Uterus (tissue), 2 donors: ENCODE measurements around the gene POLA2.

ENCODE experiments used
- CTCF ChIP-seq, 4 experiments: fragments of 200-600 bp in 2 of 4; fragments of 450-650 bp in 2 of 4; sonication (generic) in 2 of 4; IDR thresholded peaks; one replicate each; pipeline ENCODE4 v1.5.1; 2016 to 2019; ENCODE audit warnings: antibody characterized with exemption in 4 of 4, mild to moderate bottlenecking in 2 of 4, moderate library complexity in 1 of 4
- POLR2A ChIP-seq, 2 donors: fragments of 450-650 bp; IDR thresholded peaks; one replicate each; pipeline ENCODE4 v1.6.1; 2016; ENCODE audit warnings: antibody characterized with exemption in 2 of 2, mild to moderate bottlenecking in 1 of 2, moderate library complexity in 1 of 2

DNA sequence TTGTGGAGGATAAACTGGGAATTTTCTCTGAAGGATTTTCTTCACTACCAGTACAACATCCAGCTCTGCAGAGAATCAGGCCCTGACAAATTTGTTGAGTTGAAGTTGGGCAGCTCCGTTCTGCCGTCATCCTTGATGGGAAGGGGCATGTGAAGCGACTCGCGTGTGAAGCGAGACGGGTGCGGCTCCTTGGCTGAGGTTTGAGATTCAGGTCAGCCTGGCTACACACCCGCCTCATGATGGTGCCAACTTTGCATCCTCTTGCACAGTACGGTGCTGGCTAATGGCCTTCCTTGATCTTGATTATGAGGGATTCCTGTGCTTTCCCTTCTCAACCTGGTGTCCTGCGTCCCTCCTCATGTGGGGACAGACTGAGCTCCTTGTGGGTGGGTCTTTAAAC is 33.2 kb downstream of the POLA2 start:
- TF ChIP-seq CTCF (IDR thresholded peaks at IDR 0.05) (no peak), POLR2A (IDR thresholded peaks at IDR 0.05) (no peak)
